C1 segment of cervical spinal cord (tissue), 14 donors: Measurements from ENCODE around the gene LMOD3.
A peak's percentile ranks its signal among the peaks of the same experiment; 100 is the strongest.

Experiments used
- DNase-seq, 14 donors: peaks; one replicate each; lab custom pipeline; 2025; lab: John Stamatoyannopoulos, UW

LMOD3 gene

DNA sequence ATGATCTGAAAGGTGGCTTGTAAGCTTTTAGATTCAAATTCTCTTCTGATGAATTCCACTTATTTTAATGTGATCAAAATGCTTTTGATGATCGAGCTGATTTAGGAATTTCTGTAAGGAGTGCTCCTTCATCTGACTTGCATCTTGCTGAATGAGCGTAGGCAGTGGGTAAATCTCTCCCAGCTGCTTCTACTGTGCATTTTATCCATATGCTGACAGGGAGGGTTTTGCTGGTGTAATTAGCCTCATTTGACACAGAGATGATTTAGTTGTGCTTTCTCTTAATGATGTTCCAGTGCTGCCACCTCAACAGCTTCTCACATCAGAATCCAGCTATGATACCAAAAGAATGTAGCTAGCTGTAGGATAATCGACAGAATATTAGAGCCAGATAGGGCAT, 3.8 kb upstream of the LMOD3 start:
- no peak for DNase-seq

DNA sequence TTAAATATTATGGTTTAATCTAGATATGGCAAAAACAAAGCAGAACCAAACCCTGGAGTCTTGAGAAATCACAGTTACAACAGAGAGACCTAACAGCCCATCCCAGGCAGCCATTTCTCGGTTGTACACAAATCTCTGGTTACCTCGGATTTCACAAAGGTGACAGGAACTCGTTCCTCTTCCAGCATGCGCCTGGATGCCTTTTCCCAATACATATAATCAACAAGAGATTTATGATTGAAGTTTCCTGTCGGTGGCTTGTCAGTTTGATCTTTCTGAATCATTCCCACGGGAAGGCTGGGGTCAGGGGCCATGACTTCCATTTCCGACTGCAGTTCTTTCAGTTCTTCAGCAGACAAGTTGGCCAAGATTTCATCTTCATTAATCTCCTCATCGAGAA, 445 bp downstream of the LMOD3 start:
- no peak for DNase-seq

DNA sequence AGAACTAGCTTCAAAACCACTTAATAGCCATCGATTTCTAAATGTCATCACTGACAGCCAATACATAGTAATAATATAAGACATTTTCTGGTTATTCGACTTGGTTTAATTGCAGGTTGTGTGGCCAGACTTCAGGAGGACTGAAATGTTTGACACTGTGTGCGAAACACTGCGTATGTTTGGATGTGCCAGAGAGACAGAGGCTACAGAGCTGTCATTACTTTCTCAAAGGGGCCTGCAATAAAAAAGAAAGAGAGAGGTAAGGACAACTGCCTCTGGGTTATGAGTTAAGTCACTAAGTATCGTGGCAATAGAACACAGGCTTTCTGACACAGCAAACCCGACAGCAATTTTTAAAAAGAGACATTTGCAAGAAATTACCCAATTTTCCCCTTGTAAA, 882 bp downstream of the LMOD3 start:
- DNase-seq, result no peak

DNA sequence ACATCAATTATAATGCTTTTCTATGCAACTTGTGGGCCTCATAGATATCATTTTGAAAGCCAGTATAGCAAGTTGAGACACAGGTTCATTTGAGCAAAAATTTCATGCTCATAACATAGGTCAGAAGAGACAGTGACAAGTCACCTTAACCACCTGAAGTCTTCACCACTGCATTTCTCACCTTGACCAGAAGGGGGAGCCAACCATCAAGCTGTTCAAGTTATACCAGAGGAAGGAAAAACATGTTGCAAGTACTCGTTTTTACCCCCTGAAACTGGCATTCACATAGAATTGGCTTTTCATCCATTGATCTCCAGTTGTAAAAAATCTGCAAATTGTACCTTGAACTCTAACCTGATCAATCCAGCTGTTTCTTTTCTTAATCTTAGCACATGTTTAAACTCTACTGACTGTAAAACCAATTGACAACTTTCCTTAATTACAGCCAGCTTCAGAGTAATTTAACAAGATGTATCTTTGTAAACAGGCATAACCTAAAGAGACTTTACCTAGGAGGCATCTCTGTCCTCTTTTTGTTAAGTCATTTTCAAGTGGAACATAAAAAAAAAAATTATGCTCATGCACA, 1.4 kb downstream of the LMOD3 start:
- peak in 10 of 14 donors; percentile 1 to 54 (median 18) for DNase-seq

DNA sequence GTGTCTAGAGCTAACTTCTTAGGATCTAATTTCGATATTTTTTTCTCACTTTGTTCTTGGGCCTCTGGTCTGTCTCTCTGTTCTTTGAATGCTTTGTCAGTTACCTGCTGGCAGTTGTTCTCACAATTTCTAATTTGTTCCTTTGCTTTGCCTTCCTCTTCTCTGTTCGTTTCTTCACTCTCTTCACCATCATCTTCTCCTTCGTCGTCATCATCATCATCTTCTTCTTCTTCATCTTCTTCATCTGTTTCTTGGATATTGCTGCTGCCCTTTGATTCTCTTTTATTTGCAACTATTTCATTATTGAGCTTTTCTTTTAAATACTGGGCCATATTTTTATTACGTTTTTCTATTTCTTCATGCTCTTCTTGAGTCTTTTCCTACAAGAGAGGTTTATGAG, 2.7 kb downstream of the LMOD3 start:
- DNase-seq, result no peak

DNA sequence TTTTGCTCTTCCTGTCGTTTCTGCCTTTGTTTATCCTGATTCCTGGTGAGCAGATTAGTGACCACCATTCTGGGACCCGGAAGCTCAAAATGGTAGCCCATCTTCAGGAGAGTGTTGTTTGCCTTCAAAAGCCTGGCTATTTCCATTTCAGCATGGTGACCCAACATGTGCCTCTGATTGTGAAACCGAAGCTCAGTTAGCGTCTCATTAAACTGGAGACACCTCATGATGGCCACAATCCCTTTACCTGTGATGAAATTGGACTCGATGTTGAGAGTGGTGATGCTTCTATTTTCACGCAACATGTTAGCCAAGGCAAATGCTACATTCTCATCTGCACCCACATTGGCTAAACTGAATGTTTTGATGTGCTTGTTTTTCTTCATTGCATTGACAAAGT, 3.3 kb downstream of the LMOD3 start:
- DNase-seq, result no peak

DNA sequence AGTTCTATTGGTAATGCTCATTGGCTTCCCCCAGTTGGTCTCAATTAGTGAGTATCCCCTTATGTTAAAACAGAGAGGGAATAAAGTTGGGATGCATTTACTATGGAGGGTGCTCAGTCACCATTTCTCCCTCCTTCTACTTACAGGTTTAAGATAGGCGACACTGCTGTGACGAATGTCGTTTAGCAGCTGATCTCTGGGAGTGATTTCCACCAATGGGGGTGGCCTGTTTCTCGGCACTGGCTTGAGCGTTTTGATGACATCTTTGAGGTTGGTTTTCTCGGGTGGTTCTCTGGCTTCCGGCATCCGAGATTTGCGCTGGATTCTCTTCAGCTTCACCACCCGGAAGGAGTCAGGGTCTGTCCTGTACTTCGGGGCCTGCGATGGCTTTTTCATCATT, 3.8 kb downstream of the LMOD3 start:
- no peak for DNase-seq

DNA sequence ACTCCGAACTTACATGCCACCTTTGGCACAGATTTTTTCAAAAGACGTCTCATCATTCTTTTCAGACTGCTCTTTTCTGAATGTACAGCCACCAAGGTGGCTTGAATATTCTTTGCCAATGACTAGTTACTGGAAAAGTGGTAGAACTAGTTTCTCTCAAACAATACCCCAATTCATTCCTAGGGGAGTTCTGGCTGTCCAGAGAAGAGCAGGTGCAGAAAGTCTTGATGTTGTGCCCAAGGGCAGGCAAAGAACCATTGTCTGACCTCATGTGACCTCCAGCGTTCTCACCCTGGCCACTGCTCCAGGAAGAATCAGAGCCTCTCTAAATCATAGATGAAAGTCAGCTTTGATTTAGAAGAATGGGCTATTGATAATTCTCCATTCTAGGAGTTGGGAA, 5.5 kb downstream of the LMOD3 start:
- DNase-seq, result peak in 10 of 14 donors; percentile 10 to 62 (median 37)

DNA sequence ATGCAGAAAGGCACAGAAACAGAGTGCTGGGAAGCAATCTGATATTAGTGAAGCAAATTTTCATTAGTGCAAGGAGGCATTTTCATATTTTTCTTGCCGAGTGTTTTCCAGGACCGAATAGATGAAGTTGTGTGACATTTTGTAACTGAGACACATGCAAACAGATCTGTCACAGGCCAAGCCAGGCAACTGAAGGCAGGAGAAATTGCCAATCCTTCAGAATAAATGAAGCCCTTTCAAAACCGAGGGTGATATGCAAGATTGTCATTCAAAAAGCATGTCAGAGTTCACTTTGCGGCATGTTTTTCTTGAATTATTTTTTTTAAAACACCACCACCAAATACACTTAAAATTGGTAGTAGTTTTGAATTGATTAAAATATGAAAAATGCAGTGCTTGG, 6.2 kb downstream of the LMOD3 start:
- peak in 1 of 14 donors; percentile 29 for DNase-seq

DNA sequence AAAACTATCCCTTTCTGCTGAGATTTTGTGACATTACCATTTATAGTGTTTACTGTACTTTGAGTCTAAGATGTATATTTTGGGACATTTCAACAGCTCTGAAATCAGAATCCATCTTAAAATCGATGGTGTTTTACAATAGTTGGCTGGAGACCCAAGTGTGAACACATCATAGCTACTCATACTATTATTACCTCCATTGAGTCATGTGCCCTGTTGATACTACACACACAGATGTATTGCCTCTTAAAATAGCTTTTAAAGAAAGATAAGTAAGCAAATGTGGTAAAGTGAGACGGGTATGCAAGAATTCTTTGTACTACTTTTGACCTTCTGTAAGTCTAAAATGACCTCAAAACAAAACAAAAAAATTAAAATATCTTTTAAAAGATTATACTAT, 6.7 kb downstream of the LMOD3 start:
- no peak for DNase-seq

DNA sequence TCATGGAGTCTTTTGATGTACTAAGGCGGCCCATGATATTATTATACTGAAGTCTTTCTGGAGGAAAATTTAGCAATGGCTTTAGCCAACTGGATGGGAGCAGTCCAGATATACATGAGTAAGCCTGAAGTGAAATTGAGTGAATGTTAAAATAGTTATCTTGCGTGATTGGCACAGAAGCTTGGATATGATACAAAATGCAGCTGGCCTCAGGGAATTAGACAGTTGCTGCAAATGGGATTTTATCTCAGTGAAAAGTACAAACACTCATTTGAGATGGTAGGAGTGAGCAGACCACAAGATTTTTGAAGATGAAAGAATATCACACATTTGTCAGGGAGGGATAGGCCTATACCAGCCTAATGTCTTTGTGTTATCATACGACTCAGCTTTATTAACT, 8.9 kb downstream of the LMOD3 start:
- DNase-seq, result no peak

DNA sequence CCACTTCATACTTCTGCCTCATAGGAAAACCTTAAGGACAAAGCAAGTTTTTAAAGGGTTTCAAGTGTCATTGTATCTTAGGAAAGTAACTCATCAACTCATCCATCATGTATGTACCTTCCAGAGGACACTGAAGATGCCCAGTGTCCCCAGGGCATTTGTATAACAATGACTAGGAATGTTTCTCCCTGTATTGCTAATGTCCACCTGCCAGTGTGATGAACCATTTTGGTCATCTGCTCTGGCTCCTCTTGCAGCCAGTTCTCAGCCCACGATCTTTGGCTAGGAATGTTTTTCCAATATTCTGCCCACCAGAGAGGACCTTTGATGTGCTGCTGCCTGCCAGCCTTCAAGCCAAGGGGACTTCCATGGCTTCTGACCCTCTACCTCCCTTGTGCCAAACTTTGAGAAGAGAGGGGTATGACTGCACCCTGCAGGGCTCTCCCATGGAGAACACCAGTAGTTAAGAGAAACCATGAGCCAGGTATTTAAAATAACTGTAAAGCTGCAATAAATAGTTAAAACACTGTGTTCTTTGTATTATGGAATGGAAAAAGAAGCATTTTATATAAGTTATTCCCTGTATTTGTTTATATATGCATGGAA, 11.4 kb downstream of the LMOD3 start:
- DNase-seq, result no peak

DNA sequence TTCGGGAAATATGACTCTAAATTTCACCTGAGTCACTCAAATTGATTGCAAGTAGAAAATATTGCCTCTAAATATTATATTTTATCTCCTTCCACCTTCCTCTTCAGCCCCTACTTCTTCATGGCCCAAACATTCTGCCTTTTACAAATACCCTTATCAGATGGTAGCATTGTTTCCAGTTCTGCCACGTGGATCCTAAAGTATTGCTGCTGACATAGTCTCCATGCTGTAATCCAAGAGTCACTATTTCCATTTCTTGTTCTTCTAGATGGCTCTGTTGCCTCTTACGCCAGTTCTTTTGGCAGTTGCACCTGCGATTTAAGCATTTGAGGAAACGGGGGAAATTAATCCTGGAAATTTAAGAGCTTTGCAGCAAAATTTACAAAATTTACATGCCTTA, 13.6 kb downstream of the LMOD3 start:
- no peak for DNase-seq

DNA sequence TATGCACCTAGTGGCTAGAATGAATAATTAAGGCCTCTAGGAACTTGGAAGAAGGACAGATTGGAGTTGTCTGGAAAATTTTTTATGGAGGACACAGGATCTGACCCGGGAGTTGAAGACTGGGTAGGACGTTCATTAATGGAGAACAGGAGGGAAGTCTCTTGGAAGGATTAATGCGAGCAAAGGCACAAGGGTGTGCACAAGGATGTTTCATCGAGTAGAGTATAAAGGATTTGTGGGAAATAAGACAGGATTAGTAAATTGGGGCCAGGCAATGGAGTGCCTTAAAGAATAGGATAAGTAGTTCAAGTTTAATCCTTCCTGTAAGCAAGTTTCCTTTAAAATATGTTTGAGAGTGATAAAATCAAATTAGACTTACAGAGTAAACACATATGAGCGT, 14.6 kb downstream of the LMOD3 start:
- no peak for DNase-seq

DNA sequence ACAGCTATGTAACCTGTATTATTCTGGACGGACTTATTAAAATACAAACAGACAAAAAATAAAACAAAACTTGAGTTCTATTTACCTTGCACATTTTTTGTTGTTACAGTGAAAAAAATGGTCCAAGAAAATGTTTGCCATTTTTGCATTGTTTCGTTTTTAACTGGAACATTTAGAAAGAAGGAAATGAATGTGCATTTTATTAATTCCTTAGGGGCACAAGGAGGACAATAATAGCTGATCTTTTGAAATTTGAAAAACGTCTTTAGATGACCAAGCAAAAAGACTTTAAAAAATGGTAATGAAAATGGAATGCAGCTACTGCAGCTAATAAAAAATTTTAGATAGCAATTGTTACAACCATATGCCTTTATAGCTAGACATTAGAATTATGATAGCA, 17.1 kb downstream of the LMOD3 start:
- no peak for DNase-seq

DNA sequence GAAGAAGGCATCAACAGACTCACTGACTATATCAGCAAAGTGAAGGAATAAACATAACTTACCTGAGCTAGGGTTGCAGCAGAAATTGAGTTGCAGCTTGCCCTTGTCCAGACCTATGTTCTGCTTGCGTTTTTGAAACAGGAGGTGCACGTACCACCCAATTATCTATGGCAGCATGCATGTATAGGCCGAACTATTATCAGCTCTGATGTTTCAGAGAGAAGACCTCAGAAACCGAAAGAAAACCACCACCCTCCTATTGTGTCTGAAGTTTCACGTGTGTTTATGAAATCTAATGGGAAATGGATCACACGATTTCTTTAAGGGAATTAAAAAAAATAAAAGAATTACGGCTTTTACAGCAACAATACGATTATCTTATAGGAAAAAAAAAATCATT, 17.8 kb downstream of the LMOD3 start:
- DNase-seq, result no peak

DNA sequence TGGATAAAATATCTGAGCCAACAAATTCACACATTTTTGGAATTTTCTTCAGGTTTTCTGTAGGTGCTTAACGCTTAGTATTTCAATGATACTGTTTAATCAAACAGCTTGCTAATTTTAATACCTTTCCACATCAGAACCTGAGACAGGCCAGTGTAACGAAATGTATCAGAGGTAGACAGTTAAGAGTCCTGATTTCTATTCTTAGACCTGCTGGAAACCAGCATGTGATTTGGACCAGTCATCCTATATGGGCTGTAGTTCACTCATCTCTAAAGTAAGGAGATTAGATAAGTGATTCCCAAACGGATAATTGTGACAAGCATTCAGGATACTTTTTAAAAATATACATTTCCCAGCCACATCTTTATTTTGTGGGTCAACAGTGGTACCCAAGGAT, 19.3 kb downstream of the LMOD3 start:
- no peak for DNase-seq

DNA sequence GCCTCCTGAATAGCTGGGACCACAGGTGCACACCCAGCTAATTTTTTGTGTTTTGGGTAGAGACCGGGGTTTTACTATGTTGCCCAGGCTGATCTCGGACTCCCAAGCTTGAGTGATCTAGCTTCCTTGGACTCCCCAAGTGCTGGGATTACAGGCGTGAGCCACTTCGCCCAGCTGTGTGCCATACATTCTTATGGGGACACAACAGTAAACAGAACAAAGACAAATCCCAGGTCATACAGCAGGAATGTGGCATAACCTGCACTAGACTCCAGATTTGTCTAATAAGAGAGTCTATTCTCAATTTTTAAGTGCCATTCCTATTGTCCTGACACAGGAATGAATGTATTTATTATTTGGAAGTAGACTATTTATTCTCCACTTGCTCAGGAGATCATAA, 20.0 kb downstream of the LMOD3 start:
- DNase-seq, result no peak

DNA sequence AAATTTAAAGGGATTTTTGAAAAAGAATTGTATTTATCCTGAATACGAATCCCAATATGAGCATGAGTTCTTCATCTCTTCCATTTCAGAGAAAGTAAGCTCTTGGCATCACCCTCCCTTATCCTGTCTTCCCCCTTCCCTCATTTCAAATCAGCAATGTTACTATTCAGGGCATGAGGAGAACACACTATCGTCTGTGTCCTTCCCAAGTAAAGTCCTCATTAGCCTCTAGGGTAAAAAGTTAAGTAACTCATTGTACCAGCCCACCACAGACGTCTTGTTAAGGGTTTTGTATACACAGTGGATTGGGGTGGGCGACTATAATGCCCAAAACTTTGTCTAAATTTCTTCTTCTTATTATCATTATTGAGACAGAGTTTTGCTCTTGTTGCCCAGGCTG, 22.8 kb downstream of the LMOD3 start:
- no peak for DNase-seq

DNA sequence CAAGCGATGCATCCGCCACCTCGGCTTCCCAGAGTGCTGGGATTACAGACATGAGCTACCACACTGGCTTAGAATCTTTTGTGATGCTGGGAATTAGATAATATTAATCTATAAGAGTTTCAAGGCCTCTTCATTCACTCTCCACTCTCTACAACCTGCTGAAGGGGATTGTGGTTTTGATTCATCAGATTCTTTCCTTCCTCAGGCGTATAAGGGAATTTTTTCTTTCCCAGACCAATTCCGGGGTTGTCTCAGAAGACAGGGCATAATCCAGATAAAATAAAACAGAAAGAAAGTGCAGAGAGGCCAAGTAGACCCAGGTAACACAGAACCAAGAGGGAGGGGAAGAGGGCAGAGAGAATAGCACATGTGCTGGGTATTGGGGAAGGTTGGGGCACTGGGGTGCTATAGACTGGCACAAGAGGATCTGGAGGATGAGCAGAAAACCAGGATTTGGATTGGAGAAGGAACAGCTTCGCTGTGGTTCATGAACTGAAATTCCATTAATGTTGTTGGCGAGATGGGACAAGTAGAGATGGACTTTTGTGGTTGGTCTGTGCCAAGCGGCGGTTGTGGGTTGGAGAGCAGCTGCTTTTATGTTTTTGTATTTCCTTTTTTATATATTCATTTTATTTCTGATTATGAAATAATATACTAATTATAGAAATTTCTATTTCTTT, 24.8 kb downstream of the LMOD3 start:
- no peak for DNase-seq

DNA sequence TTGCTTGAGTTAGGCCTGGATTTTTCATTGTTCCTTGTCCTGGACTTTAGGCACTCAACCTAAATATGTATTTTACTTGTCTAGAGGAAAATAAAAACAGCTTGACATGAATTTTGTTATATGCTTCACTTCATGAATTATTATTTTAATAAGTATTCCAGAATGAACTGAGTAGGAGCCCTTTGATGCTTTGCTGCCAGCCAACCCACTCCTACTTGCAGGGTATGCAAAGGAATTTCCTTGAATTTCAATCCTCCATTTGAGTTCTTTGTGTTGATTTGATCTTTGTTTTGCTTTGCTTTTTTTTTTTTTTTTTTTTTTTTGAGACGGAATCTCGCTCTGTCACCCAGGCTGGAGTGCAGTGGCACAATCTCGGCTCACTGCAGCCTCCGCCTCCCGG, 26.1 kb downstream of the LMOD3 start:
- no peak for DNase-seq

DNA sequence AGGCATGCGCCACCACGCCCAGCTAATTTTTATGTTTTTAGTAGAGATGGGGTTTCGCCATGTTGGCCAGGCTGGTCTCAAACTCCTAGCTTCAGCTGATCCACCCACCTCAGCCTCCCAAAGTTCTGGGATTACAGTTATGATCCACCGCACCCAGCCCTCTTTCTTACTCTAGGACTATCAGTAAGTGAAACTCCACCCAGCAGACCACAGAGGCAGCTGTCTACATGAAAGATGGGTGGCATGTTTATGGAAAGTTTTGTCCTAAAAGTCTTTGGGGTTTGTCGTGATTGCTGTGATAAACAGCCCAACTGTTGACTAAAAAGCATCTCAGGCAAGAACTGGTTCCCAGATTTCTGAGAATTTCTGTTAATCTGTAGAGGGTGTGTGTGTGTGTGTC, 26.8 kb downstream of the LMOD3 start:
- no peak for DNase-seq

DNA sequence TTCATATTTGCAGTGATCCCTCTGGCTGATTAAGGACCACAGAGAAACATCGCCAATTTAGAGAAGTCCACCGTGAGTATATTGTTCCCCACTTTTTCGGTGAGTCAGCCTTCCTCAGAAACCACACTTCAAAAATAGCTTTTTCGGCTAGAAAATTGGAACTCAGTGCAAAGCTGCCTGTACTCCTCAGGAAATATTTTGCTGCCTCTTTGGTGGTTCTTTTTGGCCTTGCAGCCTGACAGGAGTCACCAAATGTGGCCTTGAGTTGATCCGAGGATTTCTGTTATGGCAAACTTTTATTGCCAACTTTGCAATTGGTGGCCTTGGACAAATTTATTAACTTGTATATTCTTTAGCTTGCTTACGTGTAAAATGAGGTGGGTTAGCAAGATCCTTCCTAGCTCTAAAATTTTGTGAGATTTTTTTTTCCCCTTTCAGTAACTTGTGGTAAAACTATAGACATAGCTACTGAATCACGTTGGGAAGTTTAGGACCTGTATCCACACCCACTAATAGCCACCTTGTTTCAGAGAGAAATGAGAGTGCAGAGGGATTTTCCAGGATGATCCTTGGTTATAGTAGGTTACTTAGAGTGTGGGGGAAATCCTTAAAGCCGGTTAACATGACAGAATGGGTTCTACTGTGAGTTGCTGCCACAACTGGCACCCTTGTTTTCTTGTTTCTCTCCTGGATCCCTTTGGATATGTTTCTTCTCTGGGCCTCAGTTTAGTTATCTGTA, 27.8 kb downstream of the LMOD3 start:
- peak in 3 of 14 donors; percentile 19 to 43 (median 30) for DNase-seq
